Brain microvascular endothelial cell (primary cell): ENCODE measurements around the gene HNRNPA1.
A peak's percentile ranks its signal among the peaks of the same experiment; 100 is the strongest.

Source experiments
- DNase-seq: peaks from one replicate; pipeline ENCODE4 v3.0.0-alpha.2; 2020
- H3K27ac ChIP-seq: fragments of 250-450 bp; sonication (Bioruptor Pico); 2 replicates; pipeline ENCODE4 v1.5.1; 2020; ENCODE audit warnings: mild to moderate bottlenecking, moderate library complexity
- H3K27me3 ChIP-seq: fragments of 250-450 bp; sonication (Bioruptor Pico); replicated peaks from 2 replicates; pipeline ENCODE4 v1.5.1; 2020; ENCODE audit warnings: mild to moderate bottlenecking
- H3K36me3 ChIP-seq: fragments of 250-450 bp; sonication (Bioruptor Pico); replicated peaks from 2 replicates; pipeline ENCODE4 v1.5.1; 2020; ENCODE audit warnings: mild to moderate bottlenecking
- H3K4me3 ChIP-seq: 2 replicates; pipeline ENCODE4 v1.5.1; 2011; ENCODE audit warnings: low read depth, mild to moderate bottlenecking, control low read depth, low read length, moderate library complexity
- CTCF ChIP-seq: IDR thresholded peaks from 2 replicates; pipeline ENCODE4 v1.5.1; 2011; ENCODE audit warnings: low read depth, mild to moderate bottlenecking, moderate library complexity, low read length, control low read depth, inconsistent platforms; ENCODE audit errors: missing control alignments
- in situ Hi-C: cut with HindIII; loops from 2 replicates; pipeline ENCODE4 v1.10.0; 2017; ENCODE audit warnings: low sequenced_read_pairs, low pct_ligation_motif_present

The HNRNPA1 gene

GRCh38 chr12:54285150-54286041 is 4.9 kb downstream of the HNRNPA1 start:
- in situ Hi-C loops, result no loop called here
- TF ChIP-seq CTCF, result peak; percentile 29
- H3K27ac ChIP-seq, result no peak overlapping the region
- DNase-seq, result no peak
- peaks cover 64% of the 10 kb centered on the region for H3K36me3 ChIP-seq
- no peaks in the 10 kb centered on the region for H3K27me3 ChIP-seq
- H3K4me3 ChIP-seq, result peak overlapping the region; percentile 22

GRCh38 chr12:54286042-54287030 is 5.8 kb downstream of the HNRNPA1 start:
- no peak for TF ChIP-seq CTCF
- peaks cover 59% of the 10 kb centered on the region for H3K36me3 ChIP-seq
- no peak overlapping the region for H3K4me3 ChIP-seq
- no peaks in the 10 kb centered on the region for H3K27me3 ChIP-seq
- no peak overlapping the region for H3K27ac ChIP-seq
- DNase-seq, result no peak
- in situ Hi-C loops, result no loop called here

- Histone ChIP-seq H3K27ac (no peak overlapping the region), H3K4me3 (no peak overlapping the region), H3K27me3 (no peaks in the 10 kb centered on the region), H3K36me3 (peaks cover 48% of the 10 kb centered on the region)
- no peak for TF ChIP-seq CTCF
- DNase-seq, result no peak
- in situ Hi-C loops, result no loop called here
Measured at GRCh38 chr12:54287261-54288157, 7.0 kb downstream of the HNRNPA1 start.

GRCh38 chr12:54292083-54292930 is 11.8 kb downstream of the HNRNPA1 start:
- Histone ChIP-seq H3K4me3 (no peak overlapping the region), H3K36me3 (peaks cover 6% of the 10 kb centered on the region), H3K27me3 (no peaks in the 10 kb centered on the region), H3K27ac (no peak overlapping the region)
- TF ChIP-seq CTCF, result no peak
- in situ Hi-C loops, result loop anchor here (5.0 kb wide), 1 partner anchor 70 kb away; the partner anchor contains the start of gene GPR84
- DNase-seq, result no peak

- TF ChIP-seq CTCF, result no peak
- in situ Hi-C loops, result loop anchor here (5.0 kb wide), 1 partner anchor 69 kb away; the partner anchor contains the start of gene GPR84
- H3K27ac ChIP-seq, result no peak overlapping the region
- H3K27me3 ChIP-seq, result no peaks in the 10 kb centered on the region
- DNase-seq, result no peak
- H3K36me3 ChIP-seq, result peaks cover under 1% of the 10 kb centered on the region
- H3K4me3 ChIP-seq, result no peak overlapping the region
Measured at GRCh38 chr12:54292931-54293241, 12.4 kb downstream of the HNRNPA1 start.
